SH-SY5Y (cell line): ENCODE measurements around the gene ERLEC1.

Experiments used
- GATA2 ChIP-seq: IDR thresholded peaks from 2 replicates; pipeline ENCODE4 v1.6.1; 2011; ENCODE audit warnings: mild to moderate bottlenecking, low read depth, low read length
- GATA3 ChIP-seq: IDR thresholded peaks from 2 replicates; pipeline ENCODE4 v1.6.1; 2011; ENCODE audit warnings: low read depth, mild to moderate bottlenecking, low read length, moderate library complexity

- TF ChIP-seq GATA3 (no peak), GATA2 (no peak)
Observed at GRCh38 chr2:53821810-53822209, 35.0 kb downstream of the ERLEC1 start.
